Muscle of back (tissue), 11 donors: ENCODE data around the gene PLEKHA8. TPM values are rescaled to one million over a fixed set of nuclear protein-coding genes. Genes with fewer than 3 reads are reported as not detected.

Experiments used
- DNase-seq, 3 donors: peaks; one replicate each; pipeline versions ENCODE4 v3.0.0 to v3.0.0-alpha.2; 2013
- polyA plus RNA-seq, 10 donors: library from polyadenylated mRNA; unstranded; fragments of 120-200 nt; gene quantifications; one replicate each; pipeline ENCODE4 v1.2.1, GENCODE V29; 2013; ENCODE audit not compliant: insufficient read length in 10 of 10

Gene PLEKHA8
- polyA plus RNA-seq, 10 donors = 10.6 to 16.2 (median 12.4) TPM

DNA sequence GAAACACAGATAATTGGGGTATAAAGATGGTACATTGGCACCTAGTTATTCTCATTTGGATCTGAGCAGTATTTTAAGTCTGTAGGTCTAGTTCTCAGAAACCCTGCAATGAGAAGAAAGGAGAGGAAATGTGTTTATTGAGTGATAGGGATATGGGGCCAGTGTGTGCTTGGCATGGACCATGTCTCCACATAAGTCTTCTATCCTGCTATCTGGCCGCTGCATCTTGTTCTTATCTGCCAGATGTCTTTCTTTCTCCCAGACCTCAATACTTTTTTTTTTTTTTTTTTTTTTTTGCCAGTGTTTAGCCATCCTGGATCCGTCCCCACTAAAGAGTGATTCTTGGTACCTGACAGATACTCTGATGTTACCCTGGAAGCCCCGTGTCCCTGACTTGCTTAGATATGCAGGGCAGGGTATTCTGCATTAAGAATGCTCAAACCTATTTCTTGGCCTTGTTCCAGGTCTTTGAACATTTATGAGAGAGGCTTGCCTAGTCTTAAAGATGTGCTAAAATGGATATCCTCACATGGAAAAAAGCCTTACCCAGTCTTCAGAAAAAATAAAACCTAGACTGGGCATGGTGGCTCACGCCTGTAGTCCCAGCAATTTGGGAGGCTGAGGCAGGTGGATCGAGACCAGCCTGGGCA is 116.6 kb downstream of the PLEKHA8 start:
- no peak for DNase-seq

DNA sequence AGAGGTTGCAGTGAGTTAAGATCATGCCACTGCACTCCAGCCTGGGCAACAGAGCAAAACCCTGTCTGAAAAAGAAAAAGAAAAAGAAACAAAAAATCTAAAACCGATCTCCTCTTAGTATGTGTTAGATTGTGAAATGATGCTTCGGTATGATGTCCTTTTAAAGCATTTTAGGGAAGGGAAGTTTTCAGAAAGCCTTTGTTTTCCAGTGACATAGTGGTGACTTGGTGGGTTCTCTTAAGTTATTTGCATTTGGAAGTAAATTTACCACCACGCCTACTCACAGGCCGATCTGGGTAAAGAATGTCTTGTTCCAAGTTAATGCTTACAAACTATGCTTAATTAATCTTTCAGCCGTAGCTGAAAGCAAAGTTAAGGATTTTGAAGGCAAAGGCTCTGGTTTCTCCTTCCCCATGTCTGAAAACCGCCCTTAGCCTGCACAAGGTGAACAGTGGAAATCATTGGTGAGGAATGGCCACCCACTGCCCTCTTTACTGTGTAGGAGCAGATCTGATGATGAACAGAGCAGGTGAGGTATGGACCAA is 117.3 kb downstream of the PLEKHA8 start:
- no peak for DNase-seq

DNA sequence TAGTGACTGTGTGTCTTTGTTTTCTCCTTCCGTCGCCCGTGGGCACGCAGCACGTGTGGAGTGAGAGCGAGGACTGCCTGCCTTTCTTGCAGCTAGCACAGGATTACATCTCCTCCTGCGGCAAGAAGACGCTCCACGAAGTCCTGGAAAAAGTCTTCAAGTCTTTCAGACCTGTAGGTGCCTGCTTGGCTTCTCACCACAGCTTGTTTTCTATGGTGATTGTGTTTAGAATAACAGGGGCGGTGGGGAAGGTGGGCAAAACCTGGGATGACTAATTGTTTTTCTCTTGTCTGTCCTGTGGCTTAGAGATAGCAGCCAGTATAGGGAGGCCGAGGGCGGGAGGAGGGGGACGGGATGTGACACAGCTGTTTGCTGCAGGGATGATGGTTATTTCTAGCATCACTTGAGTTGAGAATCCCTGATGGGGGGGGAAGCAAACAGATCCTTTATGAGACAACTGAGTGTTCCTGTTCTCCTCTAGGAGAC is 118.0 kb downstream of the PLEKHA8 start:
- DNase-seq = peak in 1 of 3 donors; percentile 47

DNA sequence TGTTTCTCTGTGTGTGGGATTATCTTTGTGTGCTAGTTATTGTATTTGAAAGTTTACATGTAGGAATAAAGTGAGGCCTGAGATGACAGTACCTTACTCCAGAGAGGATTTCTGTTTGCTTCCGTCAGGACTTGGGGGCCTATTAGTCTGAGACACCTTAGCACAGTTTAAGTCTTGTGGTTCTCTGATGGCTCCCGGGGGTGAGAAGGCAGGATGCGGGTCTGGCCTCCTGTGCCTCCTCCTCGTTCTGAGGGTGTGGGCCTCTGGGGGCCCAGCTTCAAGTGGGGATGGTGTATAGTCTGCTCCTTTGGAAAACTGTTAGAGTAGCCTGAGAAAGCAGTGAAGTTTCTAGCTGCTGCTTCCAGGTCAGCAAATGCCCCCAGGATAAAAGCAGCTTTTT is 119.0 kb downstream of the PLEKHA8 start:
- no peak for DNase-seq

DNA sequence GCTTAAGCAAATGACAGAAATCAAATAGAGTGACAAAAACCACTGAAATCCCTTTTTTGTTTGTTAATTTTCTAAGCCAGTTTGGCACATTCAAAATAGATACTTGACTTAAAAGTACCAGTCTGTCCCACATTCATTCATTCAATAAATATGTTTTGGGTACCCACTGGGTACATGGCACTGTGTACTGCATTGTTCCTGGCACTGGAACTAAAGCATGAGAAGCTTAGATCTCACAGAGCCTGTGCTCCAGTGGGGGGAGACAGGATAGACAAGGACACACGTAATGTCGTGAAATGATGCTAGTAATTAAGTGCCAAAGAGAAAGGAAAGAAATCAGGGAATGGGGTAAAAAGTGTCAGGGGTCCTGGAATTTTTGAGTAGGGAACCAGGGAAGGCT is 119.6 kb downstream of the PLEKHA8 start:
- no peak for DNase-seq

DNA sequence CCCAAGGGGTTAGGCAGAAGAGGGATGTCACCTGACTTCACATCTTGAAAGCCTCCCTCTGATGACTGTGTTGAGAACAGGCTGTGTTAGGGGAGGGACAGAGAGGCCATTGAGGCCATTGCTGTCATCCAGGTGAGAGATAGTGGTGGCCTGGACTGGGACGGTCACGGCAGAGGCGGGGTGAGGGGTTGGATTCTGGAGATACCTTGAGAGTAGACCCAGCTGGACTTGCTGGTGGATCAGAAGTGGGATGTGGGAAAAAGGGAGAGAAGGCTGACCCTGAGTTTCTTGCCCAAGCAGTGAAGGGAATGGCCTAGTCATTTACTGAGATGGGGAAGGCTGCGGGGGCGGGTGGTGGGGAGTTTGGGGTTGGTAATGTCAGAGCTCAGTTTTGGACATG is 120.2 kb downstream of the PLEKHA8 start:
- DNase-seq = no peak

DNA sequence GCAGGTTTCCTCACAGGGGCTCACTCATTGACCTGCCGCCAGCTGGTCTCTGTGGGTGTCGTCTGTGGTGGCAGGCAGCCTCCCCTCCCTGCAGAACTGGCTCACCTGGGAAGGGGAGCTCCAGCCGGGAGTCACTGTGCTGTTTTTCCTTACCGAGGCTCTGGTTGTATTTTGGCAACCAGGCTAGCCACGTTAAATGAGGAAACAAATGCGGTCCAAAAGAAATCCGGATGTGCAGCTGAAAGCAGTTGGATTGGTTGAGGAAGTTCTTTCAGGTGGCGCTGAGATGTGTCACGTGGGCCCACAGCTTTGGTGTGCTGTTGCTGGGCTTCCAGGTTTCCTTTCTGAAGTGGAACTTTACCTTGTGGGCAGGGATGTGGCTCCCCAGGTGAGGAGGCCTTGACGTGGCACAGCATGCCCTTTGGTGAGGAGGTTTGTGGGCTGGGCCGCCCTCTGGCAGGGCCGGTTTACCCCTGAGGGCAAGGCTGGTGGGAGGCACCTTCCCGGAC is 120.8 kb downstream of the PLEKHA8 start:
- DNase-seq = no peak

DNA sequence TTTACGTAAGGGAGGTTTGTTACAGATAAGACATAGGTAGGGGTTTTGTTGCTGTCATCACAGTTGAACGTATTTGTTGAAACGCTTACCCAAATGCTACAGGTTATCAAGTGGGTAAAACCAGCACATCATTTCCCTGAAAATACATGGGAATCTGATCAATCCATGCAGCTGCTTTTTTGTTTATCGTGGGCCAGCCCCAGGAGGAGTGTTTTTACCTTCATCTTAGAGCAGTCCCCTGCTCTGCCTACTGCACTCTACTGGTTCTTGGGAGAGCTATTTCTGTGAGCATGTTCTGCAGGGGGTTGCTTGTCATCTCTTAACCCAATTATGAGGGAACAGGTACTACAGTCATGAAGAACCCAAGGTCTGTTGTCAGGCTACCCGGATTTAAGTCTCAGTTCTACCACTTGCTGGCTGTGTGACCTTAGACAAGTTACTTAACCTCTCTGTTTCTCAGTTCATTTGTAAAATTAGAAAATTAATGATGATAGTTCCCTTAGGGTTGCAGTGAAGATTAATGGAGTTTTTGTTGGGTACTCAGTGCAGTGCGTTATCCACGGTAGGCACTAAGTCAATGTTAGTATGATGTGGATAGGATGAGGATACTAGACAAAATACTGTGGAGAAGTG is 121.5 kb downstream of the PLEKHA8 start:
- DNase-seq = no peak

DNA sequence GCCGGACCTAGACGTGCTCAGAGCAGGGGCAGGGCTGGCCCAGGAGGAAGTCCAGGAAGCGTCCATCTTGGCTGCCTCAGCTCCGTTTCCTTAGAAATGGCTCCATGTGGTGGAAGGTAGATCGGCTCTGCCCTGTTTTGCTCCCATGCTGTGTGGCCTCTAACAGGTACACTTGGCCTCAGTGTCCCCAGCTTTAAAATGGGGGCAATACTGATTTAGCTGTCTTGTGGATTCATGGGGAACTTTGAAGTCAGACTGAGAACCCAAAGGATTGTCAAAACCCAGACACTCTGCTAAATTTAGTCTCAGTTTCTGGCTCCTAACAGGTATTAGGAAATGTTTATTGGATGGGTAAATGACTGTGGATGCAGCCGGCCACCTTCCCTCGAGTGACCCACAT is 122.5 kb downstream of the PLEKHA8 start:
- DNase-seq = no peak

DNA sequence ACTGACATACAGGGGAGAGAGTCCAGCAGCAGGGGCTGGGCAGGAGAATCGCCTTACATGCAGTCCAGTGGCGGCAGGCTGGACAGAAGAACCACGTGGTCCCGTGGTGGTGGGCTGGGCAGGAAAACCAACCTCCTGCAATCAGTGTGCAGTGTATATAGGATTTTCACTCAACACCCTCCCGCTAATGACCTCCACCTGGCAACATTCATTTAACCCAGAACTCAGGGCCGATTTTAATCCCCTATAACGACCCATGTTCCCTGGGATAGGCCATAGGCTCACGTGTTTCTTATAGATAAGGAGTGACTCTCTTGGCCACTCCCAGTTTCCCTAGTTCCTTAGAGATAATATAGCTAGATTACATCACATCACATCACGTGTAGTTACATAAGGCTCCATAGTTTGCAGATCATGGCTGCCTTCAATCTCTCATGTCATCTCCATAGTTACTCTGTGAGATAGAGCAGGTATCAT is 125.9 kb downstream of the PLEKHA8 start:
- no peak for DNase-seq

DNA sequence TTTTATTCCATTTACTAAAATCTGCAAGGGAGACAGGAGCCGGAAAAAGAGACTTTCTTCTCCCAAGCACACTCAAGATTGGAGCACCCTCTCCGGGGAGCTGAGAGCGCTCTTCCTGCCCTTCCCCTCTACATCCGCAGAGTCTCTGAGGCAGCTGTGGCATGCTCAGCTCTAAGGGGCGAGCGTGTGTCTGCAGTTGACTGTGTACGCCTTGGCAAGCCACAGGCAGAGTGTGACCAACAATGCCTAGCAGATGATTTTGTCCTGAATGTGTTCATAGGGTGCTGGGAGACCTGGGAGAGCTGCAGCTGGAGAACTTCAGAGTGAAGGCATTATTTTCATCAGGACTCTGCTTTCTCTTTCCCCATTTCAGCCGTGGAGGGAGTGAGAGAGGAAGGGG is 127.3 kb downstream of the PLEKHA8 start:
- DNase-seq = no peak

DNA sequence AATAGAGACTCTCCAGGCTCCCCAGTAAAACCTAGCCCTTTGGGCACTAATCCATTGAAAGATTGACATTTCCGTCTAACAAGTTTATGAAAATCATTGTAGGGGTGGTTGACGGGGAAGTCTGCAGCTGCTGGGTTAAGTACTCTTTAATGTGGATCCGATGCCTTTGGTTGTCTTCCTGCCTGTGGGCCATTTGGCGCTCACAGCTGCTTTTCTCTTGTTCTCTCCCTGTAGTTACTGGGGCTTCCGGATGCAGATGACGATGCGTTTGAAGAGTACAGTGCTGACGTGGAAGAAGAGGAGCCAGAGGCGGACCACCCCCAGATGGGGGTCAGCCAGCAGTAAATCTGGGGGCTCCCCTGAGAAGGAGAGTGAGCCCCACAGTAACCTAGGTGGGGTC is 129.0 kb downstream of the PLEKHA8 start:
- no peak for DNase-seq

DNA sequence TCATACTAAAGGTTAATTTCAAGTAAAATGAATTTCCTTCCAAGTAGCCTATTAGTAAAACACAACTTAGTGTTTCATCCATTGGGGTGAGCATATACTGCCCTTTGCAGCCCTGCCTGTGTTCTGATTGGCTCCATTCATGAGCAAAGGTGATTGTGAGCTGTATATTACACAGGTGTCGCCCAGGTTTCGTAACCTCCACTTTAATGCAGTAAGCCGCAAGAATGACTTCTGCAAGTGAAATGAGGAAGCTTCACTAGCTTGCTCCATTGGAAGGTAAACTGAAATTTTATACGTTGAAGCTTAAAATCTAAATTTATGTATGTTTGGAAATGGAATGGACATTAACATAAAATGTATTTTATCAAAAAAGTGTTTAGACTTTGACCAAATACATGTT is 131.0 kb downstream of the PLEKHA8 start:
- no peak for DNase-seq

DNA sequence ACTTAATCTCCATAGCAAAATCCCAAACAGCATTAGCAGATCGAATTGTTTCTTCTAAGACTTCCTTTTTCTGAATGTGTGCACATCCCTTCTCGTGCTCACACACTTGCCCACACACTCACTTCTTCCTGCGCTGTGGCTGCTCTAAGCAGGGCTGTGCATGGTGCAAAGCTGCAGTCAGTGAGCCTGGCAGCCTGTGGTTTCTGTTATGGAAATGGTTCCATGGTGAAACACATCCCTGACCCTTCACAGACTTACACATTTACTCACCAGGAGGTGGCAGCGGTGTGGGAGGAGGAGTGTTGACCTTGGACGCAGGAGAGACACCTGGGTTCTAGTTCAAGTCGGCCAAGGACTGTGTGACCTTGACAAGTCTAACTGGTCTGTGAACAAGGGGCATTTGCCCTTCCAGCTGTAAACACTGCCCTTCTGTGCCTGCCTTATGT is 131.5 kb downstream of the PLEKHA8 start:
- no peak for DNase-seq

DNA sequence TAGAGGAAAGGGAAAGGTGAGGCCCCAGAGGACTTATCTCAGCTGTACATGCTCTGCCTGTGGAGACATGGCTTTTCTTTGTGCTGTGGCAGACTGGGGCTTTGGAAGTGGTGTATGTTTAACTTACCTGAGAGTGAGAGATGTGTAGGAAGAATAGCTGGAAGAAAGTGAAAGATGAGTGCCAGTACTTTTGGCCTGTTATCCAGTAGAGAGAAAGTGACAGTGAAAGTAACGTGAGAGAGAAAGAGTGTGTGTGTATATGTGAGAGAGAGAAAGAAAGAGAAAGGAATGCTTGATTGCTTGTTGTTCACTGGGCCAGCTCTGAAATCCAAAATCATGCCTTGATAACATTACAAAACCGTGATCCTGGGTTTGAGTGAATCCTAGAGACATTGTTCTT is 132.1 kb downstream of the PLEKHA8 start:
- DNase-seq = no peak

DNA sequence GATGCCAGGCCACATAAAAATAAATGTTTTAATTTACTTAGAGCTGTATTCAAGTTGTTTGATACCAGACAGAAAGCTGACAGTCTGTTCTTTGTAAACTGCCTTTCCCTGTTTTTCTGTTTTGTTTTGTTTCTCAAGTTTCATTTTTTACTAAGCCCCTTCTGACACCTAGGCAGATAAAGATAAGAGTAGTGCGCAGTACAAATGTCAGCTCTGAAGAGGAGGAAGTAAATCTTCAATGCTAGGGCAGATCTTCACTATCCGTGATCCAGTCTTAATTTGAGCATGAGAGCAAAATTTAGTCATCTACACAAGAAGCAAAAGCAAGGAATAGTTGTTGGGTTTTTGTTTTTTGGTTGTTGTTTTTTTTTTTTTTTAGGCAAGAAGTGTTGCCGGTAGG is 133.9 kb downstream of the PLEKHA8 start:
- no peak for DNase-seq

DNA sequence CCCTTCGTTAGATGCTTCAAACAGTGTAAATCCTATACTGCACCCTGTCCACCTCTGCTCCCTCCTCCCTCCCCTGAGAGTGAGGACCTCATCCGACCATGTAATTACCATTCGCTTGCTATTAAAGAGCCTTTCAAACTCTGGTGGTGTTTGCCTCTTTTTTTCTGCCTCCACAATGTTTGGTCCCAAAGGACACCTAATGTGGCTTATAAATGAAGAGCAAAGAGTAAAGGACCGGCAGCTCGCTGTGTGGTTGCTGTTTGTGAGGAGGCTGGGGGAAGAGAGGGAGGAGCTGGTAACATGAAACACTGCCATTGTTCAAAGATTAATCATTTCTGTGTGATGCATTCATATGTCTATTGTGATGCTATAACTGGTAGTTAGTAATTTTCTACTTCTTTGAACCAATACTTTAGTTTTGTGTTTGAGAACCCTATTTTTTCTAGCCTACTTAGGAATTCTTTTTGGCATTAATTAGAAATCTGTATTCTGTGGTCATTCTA is 134.5 kb downstream of the PLEKHA8 start:
- DNase-seq = no peak

DNA sequence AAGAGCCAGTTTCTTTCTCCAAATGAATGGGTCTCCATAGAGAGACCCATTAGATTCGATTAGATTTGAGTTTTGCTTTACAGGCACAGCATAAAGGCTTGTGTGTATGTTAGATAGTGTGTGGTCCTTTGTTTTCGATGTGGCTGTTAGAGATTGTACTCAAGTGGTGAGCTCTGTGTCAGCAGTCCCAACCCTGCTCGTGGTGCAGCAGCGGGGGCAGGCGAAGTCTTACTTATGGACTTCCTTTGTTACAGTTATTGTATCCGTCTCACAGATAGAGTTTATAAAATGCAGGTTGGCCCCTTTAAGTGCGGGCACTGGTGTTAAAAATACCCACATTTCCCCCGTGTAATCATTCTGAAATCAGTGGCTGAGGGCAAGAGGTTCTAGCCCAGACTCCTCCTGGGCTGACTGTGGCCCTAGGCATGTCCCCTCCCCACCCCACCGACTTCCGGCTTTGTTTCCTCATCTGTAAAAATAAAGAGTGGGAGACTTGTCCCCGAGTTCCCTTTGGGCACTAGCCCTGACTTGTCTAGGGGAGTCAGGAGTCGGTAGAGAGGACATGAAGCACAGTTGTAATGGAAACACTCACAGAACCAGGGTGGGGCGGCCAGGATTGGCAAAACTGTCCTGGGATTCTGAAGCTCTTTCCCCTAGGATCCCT is 135.2 kb downstream of the PLEKHA8 start:
- DNase-seq = no peak

DNA sequence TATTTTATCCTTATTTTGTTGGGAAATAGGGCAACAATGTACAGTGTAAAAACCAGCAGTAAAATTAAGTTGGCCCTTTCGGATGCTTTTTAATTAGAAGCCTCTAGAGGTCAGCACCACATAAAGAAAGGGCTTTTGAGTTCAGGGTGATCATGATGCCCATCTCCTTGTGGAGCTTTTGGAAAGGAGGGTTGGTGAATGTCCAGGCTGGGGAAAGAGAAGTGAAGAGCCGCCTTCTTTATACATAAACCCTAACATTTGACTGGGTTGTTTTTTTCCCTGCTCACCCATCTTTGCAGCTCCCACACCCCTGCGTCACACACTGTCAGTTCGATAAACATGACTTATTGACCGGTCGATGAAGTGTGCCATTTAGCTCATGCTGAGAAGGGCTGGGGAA is 136.4 kb downstream of the PLEKHA8 start:
- DNase-seq = peak in 1 of 3 donors; percentile 59

DNA sequence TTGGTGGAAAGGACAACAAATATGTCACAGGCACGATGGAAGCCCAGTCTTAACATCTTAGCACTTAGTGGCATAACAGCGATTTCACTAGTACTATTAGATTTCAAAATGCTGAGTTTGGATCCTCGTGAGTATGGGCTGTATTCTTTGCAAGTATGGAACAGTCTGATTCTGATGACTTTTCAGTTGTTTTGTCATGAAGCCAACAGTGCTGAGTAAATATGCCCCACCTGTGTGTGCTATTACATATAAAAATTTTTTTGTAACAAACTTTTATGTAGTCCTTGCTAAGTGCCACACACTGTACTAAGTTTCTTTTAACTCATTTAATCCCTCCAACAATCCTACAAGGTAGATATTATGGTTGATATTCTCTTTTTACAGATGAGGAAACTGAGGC is 137.4 kb downstream of the PLEKHA8 start:
- no peak for DNase-seq

DNA sequence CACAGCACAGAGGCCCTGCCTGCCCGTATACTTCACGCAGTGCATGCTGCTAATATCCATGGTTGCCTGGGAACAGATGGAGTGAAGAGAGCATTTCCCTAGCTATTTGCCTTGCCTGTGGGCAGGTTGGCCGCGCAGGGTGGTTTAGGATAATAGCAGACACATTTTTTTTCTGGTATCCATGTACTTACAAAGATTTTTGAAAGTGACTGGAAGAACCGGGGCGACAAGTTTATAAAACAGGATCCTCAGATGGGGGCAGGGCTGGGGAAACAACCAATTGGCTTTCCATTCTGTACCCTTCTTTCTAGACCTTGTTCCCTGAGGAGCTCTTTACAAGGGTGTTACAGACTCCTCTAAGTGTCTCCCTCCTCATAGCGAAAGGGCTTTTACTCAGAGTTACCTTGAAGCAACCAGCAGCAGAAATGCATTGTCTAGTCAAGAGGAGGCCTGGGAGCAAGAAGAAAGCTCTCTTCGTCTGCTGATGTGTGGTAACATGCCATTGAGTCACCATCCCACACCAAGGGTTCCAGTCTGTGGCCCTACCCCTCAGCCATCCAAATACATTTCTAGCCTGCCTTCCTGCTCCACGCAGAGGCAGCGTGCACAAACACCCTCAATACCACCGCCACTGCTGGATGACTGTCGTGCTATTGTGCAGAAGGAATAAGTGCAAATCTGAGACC is 138.1 kb downstream of the PLEKHA8 start:
- no peak for DNase-seq

DNA sequence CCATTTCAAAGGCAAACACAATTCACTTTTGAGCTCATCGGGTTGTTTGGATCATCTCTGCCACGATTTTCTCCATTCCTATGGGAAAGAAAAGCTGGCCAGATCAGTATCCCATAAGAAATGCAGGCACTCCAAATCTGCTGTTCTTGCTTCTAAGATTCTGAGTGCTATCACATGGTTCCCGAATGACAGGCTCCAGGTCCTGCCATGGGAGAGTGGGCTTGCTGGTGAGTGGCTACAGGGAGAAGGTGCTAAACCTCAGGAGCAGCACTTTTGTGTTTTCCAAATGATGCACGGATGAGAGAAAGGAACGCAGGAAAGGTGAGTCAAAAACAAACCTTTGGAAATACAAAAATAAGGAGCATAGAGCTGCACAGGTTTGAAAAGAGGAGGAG is 138.6 kb downstream of the PLEKHA8 start:
- no peak for DNase-seq
